ENCODE measurements around the gene MAPK8IP3. TPM values are rescaled to one million over a fixed set of nuclear protein-coding genes. Genes with fewer than 3 reads are reported as not detected.

Gene MAPK8IP3
- total RNA-seq, 1 experiment from 2014 or later: 77.4 TPM

GRCh38 chr16:1708768-1709180, 2.8 kb downstream of the MAPK8IP3 start:
- Mint-ChIP-seq H3K4me1 (ENCODE audit: insufficient read depth, unreplicated experiment) (peaks cover 9% of the 10 kb centered on the region), H3K27ac (ENCODE audit: low read depth, unreplicated experiment) (no peak overlapping the region), H3K36me3 (ENCODE audit: insufficient read depth, unreplicated experiment) (peaks cover 13% of the 10 kb centered on the region), H3K9me3 (ENCODE audit: unreplicated experiment) (no peaks in the 10 kb centered on the region), H3K27me3 (ENCODE audit: insufficient read depth, unreplicated experiment) (no peaks in the 10 kb centered on the region), H3K4me3 (ENCODE audit: unreplicated experiment) (no peak overlapping the region)
- DNase-seq (ENCODE audit: unreplicated experiment): no peak
- no TSS peak for BruUV-seq (replicated peaks)
- intact Hi-C loops (cut with micrococcal nuclease): loop anchor here (5.0 to 10.0 kb wide), 2 partner anchors 96 to 284 kb away; partner anchors contain the start of genes CRAMP1, IFT140 and UQCC4
- POLR2A ChIA-PET: interaction anchor here (4.0 to 4.8 kb wide), 3 partner anchors 19 to 98 kb away, joined by 36 to 130 read pairs (median 57); partner anchors contain the start of genes CRAMP1, EME2, IFT140 and MRPS34
- TF ChIP-seq CTCF (IDR thresholded peaks at IDR 0.05; ENCODE audit: unreplicated experiment): no peak
- CTCF ChIA-PET: interaction anchor here (0.6 to 2.7 kb wide), 7 partner anchors 18 to 1632 kb away, joined by 3 to 15 read pairs (median 4); no protein-coding TSS in a partner anchor

- peaks cover 10% of the 10 kb centered on the region for H3K36me3 Mint-ChIP-seq (ENCODE audit: insufficient read depth, unreplicated experiment)
- H3K27me3 Mint-ChIP-seq (ENCODE audit: insufficient read depth, unreplicated experiment): no peaks in the 10 kb centered on the region
- no peak for DNase-seq (ENCODE audit: unreplicated experiment)
- CTCF ChIA-PET: interaction anchor here (1.1 to 2.7 kb wide), 3 partner anchors 19 to 65 kb away, joined by 4 to 15 read pairs (median 5); no protein-coding TSS in a partner anchor
- POLR2A ChIA-PET: interaction anchor here (4.8 kb wide), 1 partner anchor 61 kb away, joined by 57 read pairs; the partner anchor contains the start of genes EME2, MRPS34 and NME3
- intact Hi-C loops (cut with micrococcal nuclease): loop anchor here (5.0 to 10.0 kb wide), 2 partner anchors 97 to 285 kb away; partner anchors contain the start of genes CRAMP1, IFT140 and UQCC4
- TF ChIP-seq CTCF (IDR thresholded peaks at IDR 0.05; ENCODE audit: unreplicated experiment): no peak
- H3K27ac Mint-ChIP-seq (ENCODE audit: low read depth, unreplicated experiment): no peak overlapping the region
- no peak overlapping the region for H3K4me3 Mint-ChIP-seq (ENCODE audit: unreplicated experiment)
- no peaks in the 10 kb centered on the region for H3K9me3 Mint-ChIP-seq (ENCODE audit: unreplicated experiment)
- BruUV-seq (replicated peaks): no TSS peak
- H3K4me1 Mint-ChIP-seq (ENCODE audit: insufficient read depth, unreplicated experiment): peaks cover 9% of the 10 kb centered on the region
Measured at GRCh38 chr16:1709356-1709755, 3.4 kb downstream of the MAPK8IP3 start.

- no peak overlapping the region for H3K27ac Mint-ChIP-seq (ENCODE audit: low read depth, unreplicated experiment)
- no peak for DNase-seq (ENCODE audit: unreplicated experiment)
- H3K4me1 Mint-ChIP-seq (ENCODE audit: insufficient read depth, unreplicated experiment): peaks cover 9% of the 10 kb centered on the region
- no TSS peak for BruUV-seq (replicated peaks)
- peaks cover 1% of the 10 kb centered on the region for H3K36me3 Mint-ChIP-seq (ENCODE audit: insufficient read depth, unreplicated experiment)
- CTCF ChIA-PET: interaction anchor here (0.6 kb wide), 1 partner anchor 11 kb away, joined by 3 read pairs; no protein-coding TSS in a partner anchor
- H3K27me3 Mint-ChIP-seq (ENCODE audit: insufficient read depth, unreplicated experiment): no peaks in the 10 kb centered on the region
- POLR2A ChIA-PET: interaction anchor here (0.6 to 1.2 kb wide), 6 partner anchors 11 to 117 kb away, joined by 3 to 5 read pairs (median 3); partner anchors contain the start of gene JPT2
- intact Hi-C loops (cut with micrococcal nuclease): no loop called here
- no peak for TF ChIP-seq CTCF (IDR thresholded peaks at IDR 0.05; ENCODE audit: unreplicated experiment)
- no peak overlapping the region for H3K4me3 Mint-ChIP-seq (ENCODE audit: unreplicated experiment)
- H3K9me3 Mint-ChIP-seq (ENCODE audit: unreplicated experiment): no peaks in the 10 kb centered on the region
Measured at GRCh38 chr16:1710811-1711507, 5.0 kb downstream of the MAPK8IP3 start.

- peaks cover 3% of the 10 kb centered on the region for H3K4me1 Mint-ChIP-seq (ENCODE audit: insufficient read depth, unreplicated experiment)
- no peak for DNase-seq (ENCODE audit: unreplicated experiment)
- BruUV-seq (replicated peaks): no TSS peak
- H3K27ac Mint-ChIP-seq (ENCODE audit: low read depth, unreplicated experiment): no peak overlapping the region
- no peaks in the 10 kb centered on the region for H3K27me3 Mint-ChIP-seq (ENCODE audit: insufficient read depth, unreplicated experiment)
- CTCF ChIA-PET: interaction anchor here (0.6 to 1.1 kb wide), 2 partner anchors 11 to 37 kb away, joined by 3 read pairs; no protein-coding TSS in a partner anchor
- no peaks in the 10 kb centered on the region for H3K9me3 Mint-ChIP-seq (ENCODE audit: unreplicated experiment)
- POLR2A ChIA-PET: interaction anchor here (0.6 to 1.3 kb wide), 2 partner anchors 9 to 59 kb away, joined by 3 read pairs; no protein-coding TSS in a partner anchor
- no peaks in the 10 kb centered on the region for H3K36me3 Mint-ChIP-seq (ENCODE audit: insufficient read depth, unreplicated experiment)
- H3K4me3 Mint-ChIP-seq (ENCODE audit: unreplicated experiment): no peak overlapping the region
- no peak for TF ChIP-seq CTCF (IDR thresholded peaks at IDR 0.05; ENCODE audit: unreplicated experiment)
- intact Hi-C loops (cut with micrococcal nuclease): no loop called here
Measured at GRCh38 chr16:1712791-1713261, 6.8 kb downstream of the MAPK8IP3 start.

All from MCF 10A (cell line).